Measurements from ENCODE around the gene SEPTIN10.

GRCh38 chr2:109629867-109630266, 16.1 kb upstream of the SEPTIN10 start:
- TF ChIP-seq CTCF (conservative IDR thresholded peaks at IDR 0.05 in 1 of 2, IDR thresholded peaks at IDR 0.05 in 1 of 2; ENCODE audit: low read depth in 1 of 2, low read length in 2 of 2) = no peak
- no peak for TF ChIP-seq EZH2 (IDR thresholded peaks at IDR 0.05; ENCODE audit: low read length, missing control alignments)
